Measurements from ENCODE around the gene ERC1. TPM values are rescaled to one million over a fixed set of nuclear protein-coding genes. Genes with fewer than 3 reads are reported as not detected.

Gene ERC1
- total and polyA plus RNA-seq, 2 of the 4 experiments (the other 2 are of a cell fraction), result 11.6 to 25.6 TPM

GRCh38 chr12:1309613-1310012 lies 318.6 kb downstream of the ERC1 start:
- TF ChIP-seq RAD21 (IDR thresholded peaks at IDR 0.05; ENCODE audit: low read length) (no peak), RFX5 (IDR thresholded peaks at IDR 0.05; ENCODE audit: low read depth, low read length) (no peak), SMC3 (IDR thresholded peaks at IDR 0.05; ENCODE audit: low read depth, low read length) (no peak), POLR2A (IDR thresholded peaks at IDR 0.05; ENCODE audit: low read depth, low read length) (no peak), CTCF (conservative IDR thresholded peaks at IDR 0.05; ENCODE audit: low read depth, low read length) (no peak), MXI1 (IDR thresholded peaks at IDR 0.05; ENCODE audit: borderline replicate concordance, low read depth, low read length) (no peak), RCOR1 (IDR thresholded peaks at IDR 0.05; ENCODE audit: insufficient replicate concordance, low read length) (no peak)
- no peak overlapping the region for H2BK120ac ChIP-seq (ENCODE audit: low read depth, low read length)
- peaks cover 2% of the 10 kb centered on the region; the same call in 1 of the 2 replicates for H3K9me3 ChIP-seq (ENCODE audit: control insufficient read depth, insufficient read depth, low read length)
- peaks cover 0 to 10% of the 10 kb centered on the region in 2 experiments; a peak in 2 of 4 replicates for H3K79me1 ChIP-seq (ENCODE audit: low read depth in 1 of 2, low read length in 2 of 2)
- no peak overlapping the region for H2AFZ ChIP-seq (replicated peaks; ENCODE audit: low read length, poor library complexity)
- H3K4ac ChIP-seq (ENCODE audit: low read depth, low read length), result no peak overlapping the region
- no peak for ATAC-seq (ENCODE audit: low read depth)
- no peak overlapping the region for H4K5ac ChIP-seq (ENCODE audit: low read depth, low read length)
- intact Hi-C loops (cut with micrococcal nuclease), result no loop called here
- no peak overlapping the region for H2BK5ac ChIP-seq (ENCODE audit: low read depth, low read length, poor library complexity, severe bottlenecking)
- ChIA-PET CTCF (no interaction called here), POLR2A (ENCODE audit: unreplicated experiment) (no interaction called here)
- H3K36me3 ChIP-seq (ENCODE audit: control insufficient read depth, insufficient read depth, low read length), result 0 out of 2 replicates have a peak, but pooled peaks cover 1% of the 10 kb centered on the region
- no peak overlapping the region for H3K9ac ChIP-seq (ENCODE audit: low read depth, low read length)
- BruUV-seq (replicated peaks), result no TSS peak
- H4K8ac ChIP-seq (ENCODE audit: low read depth in 2 of 2, low read length in 2 of 2), result no peak overlapping the region
- H2AK5ac ChIP-seq (ENCODE audit: low read depth, low read length), result no peak overlapping the region
- no peak overlapping the region for H3K4me2 ChIP-seq (ENCODE audit: low read depth, low read length)
- no peak overlapping the region for H3K23ac ChIP-seq (ENCODE audit: low read depth, low read length)
- no peak overlapping the region for H3K4me3 ChIP-seq (ENCODE audit: insufficient read depth, low read depth, low read length)
- H3K27ac ChIP-seq (ENCODE audit: insufficient read depth, low read length), result no peak overlapping the region
- in situ Hi-C loops (cut with MboI; ENCODE audit: low sequenced_read_pairs), result no loop called here
- H2BK15ac ChIP-seq (ENCODE audit: low read depth, low read length), result no peak overlapping the region
- DNase-seq, result no peak
- H3K14ac ChIP-seq (replicated peaks; ENCODE audit: low read depth, low read length), result no peak overlapping the region
- no CpG with 5 or more reads among the region's 8 CpGs for WGBS, 2 experiments (ENCODE audit: extremely low coverage in 2 of 2, insufficient read length in 1 of 2)
- no peak overlapping the region for H2BK20ac ChIP-seq (ENCODE audit: low read depth, low read length)
- H3K18ac ChIP-seq (ENCODE audit: low read depth, low read length), result no peak overlapping the region
- no peak overlapping the region for H4K91ac ChIP-seq (ENCODE audit: insufficient read depth, low read depth, low read length)
- no peaks in the 10 kb centered on the region for H4K20me1 ChIP-seq (ENCODE audit: insufficient read depth, low read length)
- no peak overlapping the region for H2AK9ac ChIP-seq (replicated peaks; ENCODE audit: low read depth, low read length, poor library complexity)
- H3K4me1 ChIP-seq (ENCODE audit: control insufficient read depth, insufficient read depth, low read length), result no peaks in the 10 kb centered on the region; the same call in 1 of the 2 replicates
- dilution Hi-C loops (cut with HindIII; ENCODE audit: low sequenced_read_pairs, unreplicated experiment), result no loop called here
- no peaks in the 10 kb centered on the region; the same call in 1 of the 2 replicates for H3K9me1 ChIP-seq (ENCODE audit: insufficient read depth, low read length)
- no peak overlapping the region for H3K56ac ChIP-seq (ENCODE audit: extremely low read depth, insufficient read depth, low read length)
- H3K27me3 ChIP-seq (ENCODE audit: control insufficient read depth, insufficient read depth, low read length), result no peaks in the 10 kb centered on the region
